Tibial nerve (tissue), 4 donors: Measurements from ENCODE around the gene LCN1.

Source experiments
- CTCF ChIP-seq, 5 experiments: fragments of 200-600 bp in 3 of 5; fragments of 450-650 bp in 2 of 5; sonication (generic) in 3 of 5; IDR thresholded peaks; one replicate each; pipeline ENCODE4 v1.5.1; 2016 to 2019; ENCODE audit warnings: antibody characterized with exemption in 5 of 5, mild to moderate bottlenecking in 3 of 5, moderate library complexity in 2 of 5
- EP300 ChIP-seq, 2 donors: sonication (generic); formaldehyde crosslinking; IDR thresholded peaks; one replicate each; pipeline ENCODE4 v1.6.1; 2017; ENCODE audit warnings: antibody characterized with exemption in 2 of 2, mild to moderate bottlenecking in 1 of 2

GRCh38 chr9:135506327-135507103 lies 14.7 kb upstream of the LCN1 start:
- TF ChIP-seq CTCF (IDR thresholded peaks at IDR 0.05) (no peak), EP300 (IDR thresholded peaks at IDR 0.05) (no peak)
